ENCODE data around the gene DKK3.

DKK3 gene

DNA sequence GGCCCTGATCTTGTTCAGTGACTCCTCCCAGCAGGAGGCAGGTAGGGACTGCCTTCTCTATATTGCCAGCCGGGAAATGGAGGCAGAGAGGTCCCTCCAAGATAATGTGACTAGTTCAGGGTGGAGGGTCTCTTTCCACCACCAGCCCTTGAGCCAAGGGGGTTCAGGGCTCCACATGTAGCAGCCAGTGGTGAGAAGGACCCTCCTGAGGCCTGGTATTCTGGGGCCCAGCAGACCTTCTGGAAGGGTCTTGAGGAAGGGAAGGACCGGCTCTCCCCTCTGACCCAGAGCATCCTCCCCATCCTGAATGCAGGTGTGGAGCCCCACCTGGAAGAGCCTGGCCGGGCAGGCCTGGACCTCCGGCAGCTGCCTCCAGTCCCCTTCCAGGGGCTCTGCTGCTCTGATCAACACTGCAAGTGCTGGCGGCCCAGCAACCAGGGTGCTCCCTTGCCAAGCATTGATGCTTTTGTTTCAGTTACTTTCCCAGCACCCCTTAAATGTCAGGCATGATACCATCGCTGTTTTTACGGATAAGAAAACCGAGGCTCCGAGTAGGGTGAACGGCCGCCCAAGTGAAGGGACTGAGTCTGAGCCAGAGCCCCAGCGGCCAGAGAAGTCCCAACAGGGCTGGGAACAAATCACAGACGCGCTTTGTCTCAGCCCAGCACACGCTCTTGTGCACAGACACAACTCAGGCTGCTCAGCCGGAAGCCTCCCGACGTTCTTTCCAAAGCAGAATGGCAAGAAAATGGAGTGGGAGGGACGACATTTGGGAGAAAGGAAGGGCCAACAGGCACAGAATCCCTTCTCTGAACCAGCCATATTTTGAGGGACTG is 38.8 kb downstream of the DKK3 start:
- DNase-seq, result peak in 41 of 58 donors; percentile 14 to 80 (median 52)

DNA sequence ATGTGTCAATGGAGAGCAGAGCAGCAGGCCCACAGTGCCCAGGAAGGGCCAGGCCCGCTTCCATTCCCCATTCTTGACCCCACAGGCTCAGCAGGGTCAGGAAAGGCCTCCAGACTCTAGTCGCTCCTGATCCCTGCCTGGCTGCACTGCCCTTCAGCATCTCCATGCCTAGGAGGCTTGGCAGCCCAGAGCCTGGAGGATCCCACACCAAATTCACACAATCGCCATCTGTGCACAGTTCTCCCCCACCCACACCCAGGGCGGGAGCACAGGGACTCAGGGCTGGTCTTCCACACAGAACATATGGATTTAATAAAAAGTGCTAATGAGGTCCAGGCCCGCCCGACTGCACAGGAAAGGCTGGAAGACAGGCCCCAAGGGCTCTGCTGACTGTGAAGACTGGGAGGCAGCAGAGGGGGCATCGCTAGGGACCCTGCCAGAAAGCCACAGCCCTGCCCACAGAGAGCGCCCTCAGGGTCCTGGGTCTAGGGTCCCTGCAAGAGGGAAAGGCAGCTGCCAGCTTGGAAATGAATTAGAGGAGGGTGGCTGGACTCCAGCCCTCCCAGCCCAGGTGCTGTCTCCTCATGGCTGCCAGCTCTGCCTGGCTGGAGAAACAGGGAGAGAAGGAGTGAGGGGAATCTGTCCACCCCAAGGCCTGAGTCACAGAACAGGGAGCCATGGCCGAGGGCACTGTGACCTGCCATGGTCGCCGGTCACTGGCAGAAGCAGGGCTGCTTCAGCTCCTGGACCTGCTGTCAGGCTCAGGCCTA is 39.7 kb downstream of the DKK3 start:
- peak in 2 of 58 donors; percentile 35 for DNase-seq

DNA sequence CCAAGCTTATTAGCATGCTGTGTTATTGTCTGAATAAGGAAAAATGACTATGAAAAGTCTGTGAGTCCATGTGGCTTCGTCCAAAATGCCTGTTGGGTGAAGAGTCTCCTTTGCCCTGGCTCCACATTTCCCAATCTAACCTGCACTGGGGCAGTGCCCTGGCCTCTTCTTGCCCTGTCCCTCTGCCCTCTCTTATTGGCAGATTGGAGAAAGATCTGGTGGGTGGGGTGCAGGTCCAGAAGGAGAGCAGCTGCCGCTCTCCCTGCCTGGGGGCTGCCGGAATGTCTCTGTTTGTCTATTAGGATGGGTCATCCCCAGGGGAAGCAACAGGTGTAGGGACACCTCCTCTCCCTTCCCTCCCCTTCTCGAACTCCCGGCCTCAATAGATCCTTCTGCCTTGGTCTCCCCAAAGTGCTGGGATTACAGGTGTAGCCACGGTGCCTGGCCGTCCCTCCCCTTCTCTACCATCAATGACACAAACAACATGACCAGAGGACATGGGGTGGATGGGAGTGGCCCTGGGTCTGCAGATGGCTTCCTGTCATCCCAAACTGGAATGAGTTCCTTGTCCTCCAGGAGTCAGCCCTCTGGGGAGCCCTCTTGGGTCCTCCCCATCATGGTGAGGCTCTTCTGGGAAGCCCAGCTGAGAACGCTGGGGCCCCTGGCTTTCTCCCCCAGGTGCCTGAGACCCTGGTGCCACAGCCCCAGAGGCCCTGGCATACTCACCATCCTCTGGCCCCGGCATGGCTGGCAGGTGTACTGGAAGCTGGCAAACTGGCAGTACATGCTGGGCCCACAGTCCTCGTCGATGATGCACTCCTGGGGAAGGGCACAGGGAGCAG is 40.5 kb downstream of the DKK3 start:
- no peak for DNase-seq

DNA sequence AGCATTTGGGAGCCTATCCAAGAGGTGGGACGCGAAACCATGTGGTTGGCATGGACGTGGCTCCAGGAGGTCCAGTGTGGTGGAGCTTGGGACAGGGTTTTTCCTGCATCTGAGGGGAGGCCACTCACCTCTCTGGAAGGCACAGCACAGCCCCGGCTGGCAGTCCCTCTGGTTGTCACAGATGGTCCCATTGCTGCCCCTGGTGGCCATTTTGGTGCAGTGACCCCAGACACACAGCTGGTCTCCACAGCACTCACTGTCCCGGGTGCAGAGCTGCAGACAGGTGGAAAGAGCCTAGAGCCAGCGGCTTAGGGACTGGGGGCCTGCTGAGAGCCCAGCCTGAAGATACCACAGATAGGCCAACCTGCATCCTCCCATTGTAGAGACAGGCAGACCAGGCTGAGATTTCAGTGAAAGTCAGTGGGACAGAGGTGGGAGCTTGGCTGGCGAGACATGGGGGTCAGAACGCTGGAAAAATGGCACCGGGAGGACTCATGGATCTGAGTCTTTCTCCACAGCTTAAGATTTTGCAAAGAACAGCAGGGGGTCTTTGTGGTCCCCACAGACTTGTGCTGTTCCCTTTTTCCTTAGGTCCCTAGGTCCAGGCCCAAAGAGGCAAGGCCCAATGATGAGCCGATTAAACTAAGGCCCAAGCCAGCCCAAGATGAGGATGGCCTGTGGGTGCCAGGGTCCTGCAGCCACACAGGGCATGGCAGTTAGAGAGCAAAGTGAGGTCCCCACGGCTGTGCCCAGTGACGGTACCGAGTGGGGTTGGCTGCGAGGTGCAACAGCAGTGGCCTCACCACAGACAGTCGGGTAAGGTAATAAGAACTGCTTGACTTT is 41.4 kb downstream of the DKK3 start:
- DNase-seq, result peak in 42 of 58 donors; percentile 28 to 82 (median 56)

DNA sequence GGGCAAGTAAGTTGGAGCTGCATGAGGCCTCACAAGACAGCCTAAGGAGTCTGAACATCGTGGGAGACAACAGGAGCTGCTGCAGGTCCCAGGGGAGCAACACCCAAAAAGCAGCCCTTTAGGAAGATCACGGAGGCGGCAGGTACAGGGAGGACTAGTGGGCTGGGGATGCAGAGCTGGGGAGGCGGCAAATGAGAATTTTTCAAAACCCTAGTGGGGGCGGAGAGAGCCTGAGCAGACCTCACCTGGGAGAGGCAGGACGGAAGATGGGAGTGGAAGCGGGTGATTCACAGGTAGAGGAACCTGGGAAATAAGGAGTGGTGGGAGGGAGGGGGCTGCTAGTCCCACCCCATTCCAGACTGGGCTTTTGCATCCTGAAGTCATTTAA is 42.1 kb downstream of the DKK3 start:
- DNase-seq, result no peak

DNA sequence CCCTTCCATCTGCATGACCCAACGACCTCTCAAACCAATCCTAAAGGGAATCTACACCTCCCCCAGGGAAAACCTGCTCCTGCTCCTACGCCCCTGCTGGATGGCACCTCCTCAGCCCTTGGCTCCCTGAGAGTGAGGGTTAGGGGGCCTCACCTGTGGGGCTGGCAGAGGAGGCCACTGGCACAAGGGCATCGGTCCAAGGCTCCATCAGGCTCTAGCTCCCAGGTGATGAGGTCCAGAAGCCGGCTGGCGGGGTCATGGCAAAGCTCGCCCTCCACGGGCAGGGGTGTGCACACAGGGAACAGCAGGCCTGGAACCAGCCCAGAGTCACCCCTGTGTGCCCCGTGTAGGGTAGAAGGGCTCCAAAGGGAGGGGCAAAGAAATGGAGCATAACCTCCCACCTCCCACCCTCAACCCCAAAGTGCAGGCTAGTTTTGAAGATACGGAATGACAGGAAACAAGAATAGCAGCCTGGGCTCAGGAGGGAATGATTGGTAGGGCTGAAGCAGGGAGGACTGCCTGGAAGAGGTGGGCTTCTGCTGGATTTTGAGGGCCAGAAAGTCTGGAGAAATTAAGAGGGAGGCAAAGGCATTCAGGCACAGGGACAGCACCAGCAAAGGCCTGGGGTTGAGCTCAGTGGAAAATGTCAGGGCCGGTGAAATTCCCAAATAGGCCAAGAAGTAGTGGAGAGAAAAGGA is 42.6 kb downstream of the DKK3 start:
- DNase-seq, result no peak

DNA sequence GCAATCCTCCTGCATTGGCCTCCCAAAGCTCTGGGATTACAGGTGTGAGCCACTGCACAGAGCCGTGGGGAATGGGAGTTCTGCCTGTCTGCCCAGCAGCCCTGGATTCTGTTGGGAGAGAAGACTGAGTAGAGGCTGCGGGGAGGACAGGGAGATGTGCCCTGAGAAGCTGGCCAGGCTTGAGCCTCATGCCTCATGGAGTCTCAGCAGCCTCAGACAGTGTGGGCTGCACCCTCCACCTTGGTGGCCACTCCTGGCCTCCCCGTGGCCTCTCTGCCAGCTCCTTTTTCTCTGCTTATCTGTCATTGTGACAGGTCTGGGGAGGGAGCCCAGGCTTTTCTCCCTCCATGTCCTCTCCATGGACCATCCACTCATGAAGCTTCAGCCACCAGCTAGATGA is 43.2 kb downstream of the DKK3 start:
- no peak for DNase-seq

DNA sequence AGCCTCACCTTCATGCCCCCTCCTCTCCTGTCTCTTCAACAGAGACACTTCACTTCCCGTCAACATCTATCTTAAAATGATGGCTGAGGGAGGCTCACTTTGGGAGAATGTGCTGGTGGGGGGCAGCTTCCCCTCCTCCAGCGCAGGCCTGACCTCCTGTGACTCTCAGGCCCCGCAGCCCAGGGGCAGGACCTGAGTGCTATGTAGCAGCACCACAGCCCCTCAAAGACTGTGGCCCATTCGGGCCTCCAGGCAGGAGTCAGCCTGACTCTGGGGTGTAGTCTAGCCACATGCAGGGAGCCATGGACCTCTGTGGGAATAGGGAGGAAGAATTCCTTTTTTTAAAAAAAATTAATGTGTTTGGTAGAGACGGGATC is 43.7 kb downstream of the DKK3 start:
- DNase-seq, result no peak

DNA sequence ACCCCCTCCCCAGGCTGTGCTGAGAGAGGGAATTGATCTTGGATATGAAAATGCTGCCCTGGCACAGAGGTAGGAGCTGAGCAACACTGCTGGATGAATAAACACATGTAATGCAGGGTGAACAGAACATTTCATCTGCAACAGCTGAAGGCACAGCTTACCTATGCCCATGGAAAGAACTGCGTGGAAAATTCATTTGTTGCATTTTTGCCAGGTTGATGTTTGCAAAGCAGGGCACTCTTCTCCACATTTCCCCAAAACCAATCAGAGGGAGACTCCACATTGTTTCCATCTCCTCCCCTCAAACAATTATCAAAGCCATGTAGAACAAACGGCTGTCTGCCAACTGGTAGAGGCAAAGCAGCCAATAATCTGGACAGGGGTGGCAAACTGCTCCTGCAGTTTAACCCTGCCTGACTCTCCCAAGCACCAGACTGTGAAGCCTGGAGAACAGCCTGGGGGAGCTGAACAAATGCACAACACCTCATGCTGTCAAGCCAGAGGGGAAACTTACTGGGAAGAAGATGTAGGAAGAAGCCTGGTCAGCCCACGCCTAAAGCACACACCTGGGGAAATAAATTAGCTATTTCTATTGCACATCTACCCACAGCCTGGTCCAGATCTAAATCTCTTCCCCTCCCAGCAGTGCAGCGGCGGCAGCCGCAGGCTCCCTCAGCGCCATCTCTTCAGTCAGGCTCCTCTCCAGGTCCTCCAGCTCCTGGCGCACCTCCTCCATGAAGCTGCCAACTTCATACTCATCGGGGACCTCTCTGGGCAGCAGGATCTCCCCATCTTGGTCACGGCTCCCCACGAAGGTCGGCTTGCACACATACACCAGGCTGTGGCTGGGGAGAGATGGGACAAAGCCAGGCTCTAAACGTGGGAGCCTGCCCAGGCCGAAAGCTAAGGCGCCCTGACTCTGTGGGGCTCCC is 44.3 kb downstream of the DKK3 start:
- DNase-seq, result peak in 10 of 58 donors; percentile 30 to 62 (median 47)

DNA sequence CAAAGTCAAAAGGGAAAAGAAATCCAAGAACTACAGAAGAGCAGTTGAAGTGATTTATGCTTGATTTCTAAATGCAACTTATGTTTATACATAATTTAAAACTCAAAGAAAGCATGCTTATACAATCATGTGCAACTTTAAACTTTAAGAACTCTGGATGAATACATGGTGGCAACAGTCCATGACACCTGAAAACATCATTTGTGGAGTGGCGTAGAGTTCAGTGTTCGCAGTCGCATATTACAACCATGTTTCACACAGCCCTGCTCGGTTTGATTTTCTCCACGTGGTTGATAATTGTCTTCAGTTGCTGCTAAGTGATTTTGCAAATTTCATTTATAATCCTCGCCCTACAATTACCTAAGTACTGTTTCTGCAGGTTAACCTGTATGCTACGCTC is 45.4 kb downstream of the DKK3 start:
- no peak for DNase-seq

DNA sequence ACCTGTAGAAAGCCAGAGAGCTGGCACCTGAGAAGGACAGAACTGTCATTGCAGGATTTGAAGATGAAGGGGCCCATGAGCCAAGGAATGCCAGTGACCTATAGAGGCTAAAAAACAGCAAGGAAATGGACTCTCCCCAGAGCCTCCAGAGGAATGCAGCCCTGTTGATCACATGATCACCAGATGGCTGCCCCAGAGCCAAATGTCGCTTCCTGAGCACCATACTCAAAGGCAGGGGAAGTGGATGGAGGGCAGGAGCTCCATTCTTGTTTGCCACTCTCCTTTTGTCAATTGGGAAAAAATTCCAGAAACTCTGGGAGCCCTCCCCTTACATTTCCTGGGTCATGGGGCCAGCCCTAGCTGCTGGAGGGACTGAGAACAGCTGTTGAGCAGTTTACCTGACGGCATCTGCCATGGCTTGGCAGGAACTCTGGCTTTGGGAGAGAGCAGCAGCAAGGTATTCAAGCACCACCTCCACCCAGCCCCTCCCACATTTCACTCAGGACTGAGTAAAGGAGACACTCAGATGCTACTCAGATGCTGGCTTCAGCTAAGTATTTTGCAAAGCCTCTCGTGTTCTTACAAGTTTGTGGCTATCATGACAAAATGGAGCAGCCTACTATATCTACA is 46.9 kb downstream of the DKK3 start:
- no peak for DNase-seq

DNA sequence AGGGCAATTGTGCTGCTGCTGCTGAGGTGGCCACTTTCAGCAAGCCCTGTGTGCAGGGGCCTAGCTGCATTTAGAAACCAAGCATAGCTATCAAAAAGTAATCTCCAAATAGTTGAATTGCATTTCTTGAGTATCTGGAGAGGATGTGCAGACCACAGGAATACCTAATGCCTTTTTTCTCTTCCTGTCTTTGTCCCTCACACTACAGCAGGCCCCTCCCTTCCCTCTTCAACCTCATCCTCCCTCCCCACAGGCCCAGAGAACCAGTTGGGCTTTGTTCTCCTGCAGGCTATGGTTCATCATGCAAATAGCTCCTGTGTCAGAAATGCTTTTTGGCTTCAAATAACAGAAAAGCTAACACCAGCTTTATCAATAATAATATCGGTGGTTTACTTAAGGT is 47.7 kb downstream of the DKK3 start:
- DNase-seq, result peak in 2 of 58 donors; percentile 26 to 45

DNA sequence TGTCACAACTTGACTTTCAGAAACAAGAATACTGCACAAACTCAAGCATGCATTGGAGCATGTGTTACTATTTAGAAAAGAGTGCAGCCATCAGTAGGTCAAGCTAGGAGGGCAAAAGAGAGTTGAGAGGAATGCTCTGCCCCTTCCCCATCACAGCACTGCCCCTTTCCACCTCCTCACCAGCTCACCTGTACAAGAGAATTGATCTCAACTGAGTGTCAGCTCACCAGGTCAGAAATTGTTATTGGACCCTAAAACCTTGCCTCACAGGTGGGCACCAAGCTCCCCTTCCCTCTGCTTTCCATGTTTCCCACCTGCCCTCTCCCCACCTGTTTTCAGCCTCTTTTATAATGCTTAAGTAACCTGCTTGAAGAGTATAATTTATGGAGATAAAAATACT is 48.8 kb downstream of the DKK3 start:
- DNase-seq, result no peak

DNA sequence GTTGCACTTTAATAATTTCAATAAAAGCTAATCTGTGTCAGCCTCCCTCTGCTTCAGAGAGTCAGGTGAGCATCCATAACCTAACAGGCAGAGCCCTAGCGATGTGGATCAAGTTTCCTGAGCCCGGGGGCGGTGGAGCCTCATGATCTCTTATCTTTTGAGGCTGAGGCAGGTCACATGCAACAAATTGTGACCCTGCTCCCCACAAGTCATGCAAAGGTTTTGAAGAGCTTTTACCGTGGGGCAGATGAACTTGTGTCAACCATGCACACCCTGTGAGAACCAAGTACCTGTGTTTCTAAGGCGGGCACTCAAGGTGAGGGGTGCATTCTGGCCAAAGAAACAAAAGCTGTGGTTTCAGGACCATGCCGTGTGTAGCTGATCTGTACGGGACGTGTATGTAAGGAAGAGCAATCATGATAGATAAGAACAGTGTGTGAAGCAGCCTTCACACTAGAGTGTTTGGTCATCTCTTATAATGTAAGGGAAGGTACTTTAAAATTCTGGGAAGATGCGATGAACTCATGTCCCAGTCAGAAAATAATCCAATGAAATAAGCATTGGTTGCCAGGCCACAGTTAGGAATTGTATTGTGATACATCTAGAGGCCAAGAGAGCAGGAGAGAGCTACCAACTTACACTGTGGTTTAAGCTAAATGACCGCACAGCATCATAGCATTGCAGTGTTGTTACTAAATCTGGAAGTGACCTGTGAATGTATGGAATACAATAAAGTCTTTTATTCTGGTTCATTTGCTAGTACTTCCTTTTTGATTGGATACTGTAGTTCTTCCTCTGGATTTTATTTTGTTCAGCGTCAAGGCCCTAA is 49.8 kb downstream of the DKK3 start:
- DNase-seq, result no peak

DNA sequence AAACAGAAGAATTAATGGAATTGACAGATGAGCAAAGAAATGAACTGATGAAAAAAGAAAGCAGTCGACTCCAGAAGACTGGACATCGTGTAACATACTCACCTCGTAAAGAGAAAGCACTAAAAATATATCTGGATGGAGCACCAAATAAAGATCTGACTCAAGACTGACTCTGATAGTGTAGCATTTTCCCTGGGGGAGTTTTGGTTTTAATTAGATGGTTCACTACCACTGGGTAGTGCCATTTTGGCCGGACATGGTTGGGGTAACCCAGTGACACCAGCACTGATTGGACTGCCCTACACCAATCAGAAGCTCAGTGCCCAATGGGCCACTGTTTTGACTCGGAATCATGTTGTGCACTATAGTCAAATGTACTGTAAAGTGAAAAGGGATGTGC is 52.4 kb downstream of the DKK3 start:
- no peak for DNase-seq

DNA sequence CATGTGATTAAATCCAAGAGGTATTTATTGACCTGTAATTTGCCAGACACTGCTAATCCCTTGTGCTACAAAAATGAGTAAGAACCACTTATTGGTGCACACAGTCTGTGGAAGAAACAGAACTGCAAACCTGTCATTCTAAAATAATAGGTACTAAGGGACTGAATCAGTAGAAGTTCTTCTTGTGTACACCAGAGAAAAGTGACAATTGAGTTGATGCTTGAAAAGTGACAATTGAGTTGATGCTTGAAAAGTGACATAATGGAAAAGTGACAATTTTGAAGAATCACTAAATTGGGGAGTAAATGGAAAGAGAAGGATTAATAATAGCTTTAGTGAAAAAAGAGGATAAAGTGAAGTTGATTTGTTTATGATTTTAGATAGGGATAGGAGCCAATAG is 56.4 kb downstream of the DKK3 start:
- no peak for DNase-seq

DNA sequence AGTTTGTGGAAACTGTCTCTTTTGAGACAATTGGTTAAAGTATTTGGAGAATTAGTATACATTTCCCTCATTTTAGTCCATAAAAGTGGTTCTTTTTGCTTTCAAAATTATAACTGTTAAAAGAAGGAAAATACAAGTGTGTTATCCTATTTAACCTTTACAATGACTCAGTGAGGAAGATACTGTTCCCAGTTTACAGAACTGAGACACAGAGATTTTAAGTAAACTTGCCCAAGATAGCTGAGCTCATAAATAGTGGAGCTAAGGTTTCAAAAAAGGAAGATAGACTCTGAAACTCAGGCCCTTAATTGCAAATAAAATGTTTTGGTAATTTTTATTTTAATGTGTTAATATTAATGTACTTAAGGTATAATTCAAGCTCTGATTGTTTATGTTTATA is 58.9 kb downstream of the DKK3 start:
- DNase-seq, result no peak
